ENCODE results near the gene OVCA2.

- TF ChIP-seq, protein P1, sequence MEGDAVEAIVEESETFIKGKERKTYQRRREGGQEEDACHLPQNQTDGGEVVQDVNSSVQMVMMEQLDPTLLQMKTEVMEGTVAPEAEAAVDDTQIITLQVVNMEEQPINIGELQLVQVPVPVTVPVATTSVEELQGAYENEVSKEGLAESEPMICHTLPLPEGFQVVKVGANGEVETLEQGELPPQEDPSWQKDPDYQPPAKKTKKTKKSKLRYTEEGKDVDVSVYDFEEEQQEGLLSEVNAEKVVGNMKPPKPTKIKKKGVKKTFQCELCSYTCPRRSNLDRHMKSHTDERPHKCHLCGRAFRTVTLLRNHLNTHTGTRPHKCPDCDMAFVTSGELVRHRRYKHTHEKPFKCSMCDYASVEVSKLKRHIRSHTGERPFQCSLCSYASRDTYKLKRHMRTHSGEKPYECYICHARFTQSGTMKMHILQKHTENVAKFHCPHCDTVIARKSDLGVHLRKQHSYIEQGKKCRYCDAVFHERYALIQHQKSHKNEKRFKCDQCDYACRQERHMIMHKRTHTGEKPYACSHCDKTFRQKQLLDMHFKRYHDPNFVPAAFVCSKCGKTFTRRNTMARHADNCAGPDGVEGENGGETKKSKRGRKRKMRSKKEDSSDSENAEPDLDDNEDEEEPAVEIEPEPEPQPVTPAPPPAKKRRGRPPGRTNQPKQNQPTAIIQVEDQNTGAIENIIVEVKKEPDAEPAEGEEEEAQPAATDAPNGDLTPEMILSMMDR (conservative IDR thresholded peaks at IDR 0.05; ENCODE audit: low read length): no peak
- TF ChIP-seq EZH2phosphoT487 (IDR thresholded peaks at IDR 0.05; ENCODE audit: borderline replicate concordance): no peak
Measured at GRCh38 chr17:2011411-2012371, 30.1 kb upstream of the OVCA2 start.
